Ovary (tissue), 3 donors: ENCODE measurements around the gene RBFOX2.

Experiments
- POLR2A ChIP-seq: fragments of 450-650 bp; IDR thresholded peaks from one replicate; pipeline ENCODE4 v1.6.1; 2017; ENCODE audit warnings: antibody characterized with exemption, mild to moderate bottlenecking, moderate library complexity
- TF ChIP-seq, protein P1 (sequence below), 3 donors: fragments of 450-650 bp in 2 of 3; fragments of 200-600 bp in 1 of 3; IDR thresholded peaks; one replicate each; pipeline versions ENCODE4 v1.5.1 to v1.8.0; 2016 to 2022; ENCODE audit warnings: antibody characterized with exemption in 3 of 3, mild to moderate bottlenecking in 1 of 3
- donor health status: DM: no; HTN: no; CAD: no.

DNA sequence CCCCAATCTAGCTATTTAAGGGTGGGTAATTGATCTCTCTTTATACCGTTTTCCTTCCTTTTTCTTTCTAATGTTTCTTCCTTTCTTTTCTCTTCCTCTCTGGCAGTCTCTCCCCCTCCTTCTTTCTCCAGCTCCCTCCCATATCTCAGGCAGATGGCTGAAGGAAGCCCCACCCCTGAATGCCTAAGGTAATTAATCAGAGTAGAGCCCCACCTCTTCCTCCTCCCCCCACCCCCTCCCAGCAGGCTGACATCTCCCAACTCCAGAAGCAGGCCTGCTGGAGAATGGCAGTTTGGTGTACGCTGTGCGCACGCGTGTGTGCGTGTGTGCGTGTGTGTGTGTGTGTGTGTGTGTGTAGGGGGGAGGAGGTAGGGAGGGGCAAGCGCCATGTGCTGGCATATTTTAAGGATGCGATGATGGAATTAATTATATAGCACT is 188.3 kb downstream of the RBFOX2 start:
- TF ChIP-seq, protein P1, sequence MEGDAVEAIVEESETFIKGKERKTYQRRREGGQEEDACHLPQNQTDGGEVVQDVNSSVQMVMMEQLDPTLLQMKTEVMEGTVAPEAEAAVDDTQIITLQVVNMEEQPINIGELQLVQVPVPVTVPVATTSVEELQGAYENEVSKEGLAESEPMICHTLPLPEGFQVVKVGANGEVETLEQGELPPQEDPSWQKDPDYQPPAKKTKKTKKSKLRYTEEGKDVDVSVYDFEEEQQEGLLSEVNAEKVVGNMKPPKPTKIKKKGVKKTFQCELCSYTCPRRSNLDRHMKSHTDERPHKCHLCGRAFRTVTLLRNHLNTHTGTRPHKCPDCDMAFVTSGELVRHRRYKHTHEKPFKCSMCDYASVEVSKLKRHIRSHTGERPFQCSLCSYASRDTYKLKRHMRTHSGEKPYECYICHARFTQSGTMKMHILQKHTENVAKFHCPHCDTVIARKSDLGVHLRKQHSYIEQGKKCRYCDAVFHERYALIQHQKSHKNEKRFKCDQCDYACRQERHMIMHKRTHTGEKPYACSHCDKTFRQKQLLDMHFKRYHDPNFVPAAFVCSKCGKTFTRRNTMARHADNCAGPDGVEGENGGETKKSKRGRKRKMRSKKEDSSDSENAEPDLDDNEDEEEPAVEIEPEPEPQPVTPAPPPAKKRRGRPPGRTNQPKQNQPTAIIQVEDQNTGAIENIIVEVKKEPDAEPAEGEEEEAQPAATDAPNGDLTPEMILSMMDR (IDR thresholded peaks at IDR 0.05): no peak
- TF ChIP-seq POLR2A: peak; percentile 9
